NCI-H187 (cell line): Measurements from ENCODE around the gene HOXA1.

Source experiments
- DNase-seq, 2 experiments: peaks; one replicate each; lab custom pipeline; 2025; lab: John Stamatoyannopoulos, UW

The HOXA1 gene

DNA sequence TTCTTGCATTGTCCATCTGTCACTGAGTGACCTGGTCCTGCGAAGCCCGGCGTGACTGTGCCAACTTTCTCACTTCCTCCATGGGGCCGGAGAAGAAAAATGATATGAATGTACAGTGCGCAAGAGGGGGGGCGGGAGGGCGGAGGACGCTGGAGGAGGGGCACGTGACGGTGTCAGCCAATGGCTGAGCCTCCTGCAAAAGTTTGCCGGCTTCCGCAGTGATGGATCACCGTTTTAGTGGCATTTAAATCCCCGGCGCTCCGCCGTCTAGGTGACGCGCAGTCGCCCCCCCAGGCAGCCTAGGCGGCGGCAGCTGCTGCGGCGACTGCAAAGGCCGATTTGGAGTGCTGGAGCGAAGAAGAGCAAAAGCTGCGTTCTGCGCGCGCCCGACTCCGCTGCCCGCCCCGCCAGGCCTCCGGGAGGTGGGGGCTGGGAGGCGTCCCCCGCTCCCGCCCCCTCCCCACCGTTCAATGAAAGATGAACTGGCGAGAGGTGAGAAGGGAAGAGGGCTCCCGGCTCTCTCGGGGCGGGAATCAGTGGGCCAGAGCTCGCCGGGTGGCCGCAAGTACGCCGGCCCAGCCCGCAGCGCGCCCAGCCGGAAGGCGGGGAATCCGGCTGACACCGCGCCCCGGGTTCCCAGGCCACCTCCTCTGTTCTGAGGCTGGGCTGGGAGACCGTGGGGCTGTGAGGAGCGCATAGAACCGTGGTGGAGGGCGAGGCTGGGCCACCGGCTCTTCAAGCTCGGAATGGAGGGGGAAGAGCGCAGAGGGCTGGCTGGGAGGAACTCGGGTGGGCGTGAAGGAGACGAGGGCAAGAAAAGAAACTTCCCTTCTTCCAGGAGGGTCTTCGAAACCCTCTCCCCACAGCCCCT lies at the start of gene HOXA1:
Gene HOXA1, minus strand, starts transcription at position 104 of the 871 bp plus-strand sequence. Its CDS starts 88 bp downstream, at position 16.
- peak; percentile 70 to 87 for DNase-seq

- DNase-seq, result no peak
Measured at GRCh38 chr7:27145165-27145913, 49.5 kb upstream of the HOXA1 start.

DNA sequence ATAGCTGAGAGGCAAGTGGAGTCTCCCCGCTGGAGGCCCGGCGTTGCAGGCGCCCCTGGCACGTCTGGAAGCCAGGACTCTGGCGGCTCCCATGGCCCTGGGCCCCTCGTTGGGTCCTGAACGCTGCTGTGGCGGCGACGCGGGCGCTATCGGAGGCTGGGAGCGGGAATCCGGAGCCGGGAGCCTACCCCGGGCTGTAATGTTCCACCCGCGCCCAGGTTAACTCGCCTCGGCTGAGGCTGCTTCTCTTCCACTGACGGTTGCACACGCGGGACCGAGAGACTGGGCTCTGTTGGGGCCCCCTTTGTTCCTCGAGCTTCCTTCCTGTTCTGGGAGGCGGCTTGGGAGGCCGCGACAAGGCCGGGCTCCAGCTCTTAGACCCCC lies 49.0 kb upstream of the HOXA1 start:
- no peak for DNase-seq

DNA sequence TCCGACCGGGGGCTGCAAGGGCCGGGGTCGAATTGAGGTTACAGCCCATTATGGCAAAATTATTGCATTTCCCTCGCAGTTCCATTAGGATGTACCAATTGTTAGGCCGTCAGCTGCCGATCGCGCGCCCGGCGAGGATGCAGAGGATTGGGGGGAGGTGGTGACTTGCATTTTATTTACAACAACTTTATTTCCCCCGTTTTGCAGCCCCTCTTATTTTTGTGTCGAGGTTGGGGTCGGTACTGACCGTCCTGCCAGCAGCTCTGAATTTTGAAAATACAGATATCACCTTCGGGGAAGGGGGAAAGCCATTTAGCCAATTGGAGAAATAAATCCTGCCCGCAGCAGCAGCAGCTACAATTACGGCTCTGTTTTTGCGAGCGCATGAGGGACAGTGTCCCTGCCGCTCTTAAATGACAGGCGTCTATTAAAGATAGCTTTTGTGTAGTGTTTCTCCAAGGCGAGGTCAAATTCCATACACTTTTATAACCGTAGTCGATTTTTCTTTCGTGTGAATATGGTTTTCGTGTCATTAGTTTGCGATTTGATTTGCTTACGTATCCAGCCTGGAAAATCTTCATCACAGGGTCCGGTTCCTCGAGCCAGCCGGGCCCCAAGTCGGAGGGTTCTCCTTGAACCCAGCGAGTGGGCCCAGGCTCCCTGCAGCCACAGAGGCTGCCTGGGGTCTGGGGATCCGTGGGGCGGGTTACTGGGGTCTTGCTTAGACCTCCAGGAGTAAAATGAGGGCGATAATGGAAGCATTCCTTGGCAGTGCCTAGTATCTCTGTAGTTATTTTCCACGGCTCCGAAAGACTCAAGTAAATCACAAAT lies 48.4 kb upstream of the HOXA1 start:
- DNase-seq, result no peak

GRCh38 chr7:27143023-27143949 lies 47.5 kb upstream of the HOXA1 start, which contains the start of gene HOXA5:
TSS of gene HOXA5 (minus strand) at chr7:27143681. CDS start at chr7:27143607, 74 bp downstream.
- no peak for DNase-seq

DNA sequence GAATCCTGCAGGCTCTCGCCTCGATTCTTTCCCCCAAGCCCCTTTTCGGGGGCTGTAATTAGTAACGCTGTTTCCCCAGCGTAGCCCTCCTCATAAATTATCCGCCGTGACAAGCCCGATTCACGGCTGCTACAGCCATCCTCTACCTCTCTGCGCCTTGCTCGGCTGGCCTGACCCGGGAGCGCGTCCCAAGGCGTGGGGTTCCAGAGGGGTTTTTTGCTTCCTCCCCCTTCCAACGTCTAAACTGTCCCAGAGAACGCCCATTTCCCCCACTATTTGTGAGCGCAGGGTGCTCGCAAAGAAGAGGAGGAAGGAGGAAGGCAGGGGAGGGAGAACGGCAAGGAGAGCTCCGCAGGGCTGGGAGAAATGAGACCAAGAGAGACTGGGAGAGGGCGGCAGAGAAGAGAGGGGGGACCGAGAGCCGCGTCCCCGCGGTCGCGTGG lies 46.8 kb upstream of the HOXA1 start:
- DNase-seq, result no peak

DNA sequence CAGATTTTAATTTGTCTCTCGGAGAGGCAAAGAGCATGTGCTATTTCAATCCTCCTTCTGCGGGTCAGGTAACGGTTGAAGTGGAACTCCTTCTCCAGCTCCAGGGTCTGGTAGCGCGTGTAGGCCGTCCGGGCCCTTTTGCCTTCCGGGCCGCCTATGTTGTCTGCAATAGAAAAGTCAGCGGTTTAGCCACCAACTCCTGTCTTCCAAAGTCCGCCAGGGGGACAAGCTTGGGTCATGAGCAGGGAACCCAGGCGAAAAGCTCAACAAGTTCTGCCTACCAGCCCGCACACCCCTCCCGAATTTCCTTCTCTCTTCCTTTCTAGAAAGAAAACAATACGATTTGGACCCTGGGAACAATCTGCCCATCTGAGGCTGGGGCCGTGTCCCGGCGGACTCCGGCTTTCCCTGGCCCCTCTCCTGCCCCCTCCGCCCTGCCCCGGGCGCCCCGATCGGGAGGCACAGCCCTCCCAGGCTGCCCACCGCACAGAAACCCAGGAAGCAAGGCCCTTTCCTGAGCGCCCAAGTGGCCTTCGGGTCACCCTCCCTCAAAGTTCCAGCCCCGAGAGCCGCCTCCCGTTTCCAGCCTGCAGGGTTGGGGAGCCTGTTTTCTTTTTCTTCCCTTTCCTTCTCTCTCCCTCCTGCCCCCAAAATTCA lies 46.3 kb upstream of the HOXA1 start:
- DNase-seq, result no peak

- no peak for DNase-seq
Measured at GRCh38 chr7:27141137-27141922, 45.5 kb upstream of the HOXA1 start.

DNA sequence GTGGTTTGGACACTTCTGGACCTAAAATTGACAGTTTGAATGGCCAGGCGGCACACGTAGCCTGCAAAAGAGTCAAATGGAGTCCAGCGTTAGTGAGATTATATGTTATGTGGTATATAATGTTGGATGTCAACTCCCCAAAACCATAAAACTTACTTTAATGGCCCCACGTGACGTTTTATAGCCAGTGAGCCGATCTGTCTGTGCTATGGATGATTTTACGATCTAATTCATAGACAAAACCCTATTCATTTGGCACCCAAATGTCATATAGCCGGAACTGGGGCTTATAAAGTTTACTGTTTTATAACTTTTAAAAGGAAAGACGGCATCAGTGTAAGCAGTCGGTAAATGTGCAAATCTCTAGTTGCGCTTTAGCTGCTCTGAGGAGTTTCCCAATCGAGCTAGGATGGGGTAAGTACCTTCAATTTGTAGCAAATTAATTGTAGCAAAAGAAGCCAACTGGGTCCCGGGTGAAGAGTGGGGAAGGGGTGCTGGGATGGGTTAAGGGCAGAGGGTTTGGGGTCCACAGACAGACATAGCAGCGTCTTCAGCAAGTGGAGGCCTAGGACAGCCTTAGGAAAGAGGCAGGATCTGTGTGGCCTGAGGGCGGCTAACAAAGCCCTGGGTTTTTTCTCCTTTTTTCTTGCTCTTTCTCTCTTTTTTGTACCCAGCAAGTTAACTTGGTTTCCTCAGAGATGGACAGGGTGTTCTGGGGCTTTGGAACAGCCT lies 44.5 kb upstream of the HOXA1 start:
- no peak for DNase-seq

DNA sequence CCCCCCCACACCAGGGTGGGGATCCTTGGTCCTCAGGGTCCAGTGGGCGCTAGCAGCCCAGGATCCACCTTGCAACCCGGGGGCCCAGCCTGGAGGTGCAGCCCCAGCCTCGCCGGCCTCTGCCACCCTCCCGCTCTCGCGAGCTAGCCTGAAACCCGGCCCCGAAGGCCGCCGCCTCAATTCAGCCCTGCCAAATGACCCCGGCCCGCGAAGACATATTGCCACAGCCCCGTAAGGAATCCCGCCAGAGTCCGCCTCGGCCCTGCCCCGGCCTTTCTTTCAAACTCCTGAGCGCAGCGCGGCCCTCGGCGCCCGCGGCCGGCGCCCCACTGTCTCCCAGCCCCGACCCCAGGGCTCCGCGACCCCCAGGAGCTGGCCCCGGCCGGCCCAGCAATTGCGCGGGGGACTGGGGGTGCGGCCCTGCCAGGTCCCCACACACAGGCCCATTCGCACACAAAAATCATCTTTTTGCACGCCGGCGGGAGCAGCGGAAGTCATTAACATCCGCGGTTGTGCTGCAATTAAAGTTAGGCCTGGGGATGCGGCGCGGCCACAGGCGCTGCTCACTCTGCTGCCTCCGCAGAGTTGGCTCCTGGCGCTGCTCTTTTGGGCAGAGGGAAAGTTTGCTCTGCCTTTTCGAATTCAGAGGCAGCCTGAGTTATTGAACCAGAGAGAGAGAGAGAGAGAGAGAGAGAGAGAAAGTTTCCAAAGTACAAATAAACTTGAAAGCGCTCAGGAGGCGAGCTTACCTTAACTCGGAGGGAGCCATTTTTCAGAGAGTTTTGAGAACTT lies 43.7 kb upstream of the HOXA1 start:
- DNase-seq, result no peak

- DNase-seq, result no peak
Measured at GRCh38 chr7:27138985-27139333, 43.2 kb upstream of the HOXA1 start.

DNA sequence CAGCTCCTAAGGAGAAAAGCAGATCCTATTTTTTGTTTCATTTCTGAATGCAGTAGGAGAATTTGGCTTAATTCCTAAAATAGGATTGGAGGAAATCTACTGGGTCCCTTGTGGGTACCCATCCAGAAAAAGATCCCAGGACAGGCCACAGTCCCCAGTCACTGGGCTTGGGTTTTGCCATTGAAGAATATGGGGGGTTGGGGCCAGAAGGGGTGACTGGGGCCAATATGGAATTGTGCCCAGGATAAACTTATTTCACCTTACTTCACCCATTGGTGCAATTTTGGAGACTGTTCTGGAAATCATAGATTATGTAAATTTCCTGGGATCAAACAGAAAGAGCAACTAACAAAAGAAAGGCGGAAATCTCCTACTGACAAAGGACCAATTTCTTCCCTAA lies 42.7 kb upstream of the HOXA1 start:
- no peak for DNase-seq

DNA sequence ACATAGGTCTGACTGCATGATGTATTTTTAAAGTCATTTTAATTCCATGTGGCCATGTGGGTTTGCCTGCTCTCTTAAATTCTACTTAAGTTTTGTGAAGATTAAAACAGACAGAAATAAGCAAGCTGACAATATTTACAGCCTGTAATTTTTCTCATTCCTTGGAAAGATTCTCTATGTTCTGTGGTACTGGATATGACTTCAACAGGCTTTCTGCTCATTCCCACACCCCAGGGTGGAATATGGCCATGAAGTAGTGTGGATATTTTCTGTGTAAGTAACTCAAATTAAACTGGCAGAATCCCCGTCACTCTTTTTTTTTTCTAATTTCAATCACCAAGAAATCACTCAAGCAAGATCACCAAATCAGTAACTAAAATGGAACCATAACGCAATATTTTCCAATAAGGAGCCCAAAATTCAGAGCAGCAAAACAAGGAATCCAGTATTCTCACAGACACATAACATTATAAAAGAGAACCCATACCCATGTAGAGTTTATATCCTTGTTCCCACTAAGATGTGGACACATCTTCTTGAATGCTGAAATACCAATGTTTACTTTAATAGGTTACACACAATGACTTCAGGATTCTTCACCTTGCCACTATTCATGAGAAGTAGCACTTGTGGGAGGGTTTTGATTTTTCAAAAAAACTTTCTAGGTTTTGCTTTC lies 42.0 kb upstream of the HOXA1 start:
- no peak for DNase-seq

GRCh38 chr7:27134392-27134791 lies 38.6 kb upstream of the HOXA1 start:
- DNase-seq, result no peak

- DNase-seq, result no peak
Measured at GRCh38 chr7:27133409-27134231, 37.8 kb upstream of the HOXA1 start.

GRCh38 chr7:27132978-27133377 lies 37.2 kb upstream of the HOXA1 start:
- no peak for DNase-seq

DNA sequence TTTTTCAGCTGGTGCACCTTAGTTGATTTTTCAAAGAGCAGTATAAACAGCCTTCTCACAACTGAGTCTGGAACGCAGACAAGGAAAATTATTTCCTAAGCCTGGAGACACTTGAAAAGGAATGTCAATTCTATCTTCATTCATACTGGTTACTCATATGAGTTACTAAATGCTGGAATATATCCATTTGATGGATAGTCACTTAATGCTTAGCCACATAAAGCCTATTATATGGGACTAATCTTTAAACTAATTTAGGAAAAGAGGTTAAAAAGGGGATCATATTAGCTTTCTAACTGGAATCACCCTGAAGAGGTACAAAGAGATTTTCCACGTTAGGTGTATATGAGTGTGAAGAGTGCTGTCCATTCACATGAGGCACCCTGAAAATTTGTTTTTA lies 36.4 kb upstream of the HOXA1 start:
- DNase-seq, result no peak
